ENCODE measurements around the gene STXBP5.

The STXBP5 gene

GRCh38 chr6:147159536-147160374 lies 44.5 kb upstream of the STXBP5 start:
- no peak overlapping the region for H3K27ac ChIP-seq (ENCODE audit: low read depth, low read length)
- no peaks in the 10 kb centered on the region for H3K79me2 ChIP-seq (ENCODE audit: control insufficient read depth, low read length)
- no peaks in the 10 kb centered on the region for H3K4me1 ChIP-seq (ENCODE audit: control insufficient read depth, low read length)
- no peaks in the 10 kb centered on the region for H3F3A ChIP-seq (ENCODE audit: control insufficient read depth, insufficient read depth)
- H4K20me1 ChIP-seq (ENCODE audit: control insufficient read depth, insufficient read depth, low read depth, low read length), result no peaks in the 10 kb centered on the region
- no peak overlapping the region for H3K4me2 ChIP-seq (ENCODE audit: low read length)
- no peaks in the 10 kb centered on the region for H3K36me3 ChIP-seq (ENCODE audit: control insufficient read depth, low read length)
- peaks cover 4% of the 10 kb centered on the region; the same call in 1 of the 2 replicates for H3K27me3 ChIP-seq (ENCODE audit: control insufficient read depth, low read length)
- TF ChIP-seq EZH2phosphoT487 (IDR thresholded peaks at IDR 0.05; ENCODE audit: borderline replicate concordance, low read length), result no peak
- H3K9me2 ChIP-seq (replicated peaks; ENCODE audit: control insufficient read depth, low read length), result no peaks in the 10 kb centered on the region
- no peaks in the 10 kb centered on the region for H3K9me3 ChIP-seq (ENCODE audit: control insufficient read depth, insufficient read depth, low read length)
- no peak overlapping the region for H3K4me3 ChIP-seq (ENCODE audit: low read length)

GRCh38 chr6:147160593-147160992 lies 43.6 kb upstream of the STXBP5 start:
- no peaks in the 10 kb centered on the region for H3K79me2 ChIP-seq (ENCODE audit: control insufficient read depth, low read length)
- H3F3A ChIP-seq (ENCODE audit: control insufficient read depth, insufficient read depth), result no peaks in the 10 kb centered on the region
- H3K9me2 ChIP-seq (replicated peaks; ENCODE audit: control insufficient read depth, low read length), result no peaks in the 10 kb centered on the region
- no peaks in the 10 kb centered on the region for H3K4me1 ChIP-seq (ENCODE audit: control insufficient read depth, low read length)
- peaks cover 4% of the 10 kb centered on the region; the same call in 1 of the 2 replicates for H3K27me3 ChIP-seq (ENCODE audit: control insufficient read depth, low read length)
- H3K27ac ChIP-seq (ENCODE audit: low read depth, low read length), result no peak overlapping the region
- H3K4me3 ChIP-seq (ENCODE audit: low read length), result no peak overlapping the region
- TF ChIP-seq CTCF (IDR thresholded peaks at IDR 0.05; ENCODE audit: low read depth, low read length, poor library complexity, severe bottlenecking), result no peak
- TF ChIP-seq EZH2phosphoT487 (IDR thresholded peaks at IDR 0.05; ENCODE audit: borderline replicate concordance, low read length), result no peak
- H3K4me2 ChIP-seq (ENCODE audit: low read length), result no peak overlapping the region
- H3K36me3 ChIP-seq (ENCODE audit: control insufficient read depth, low read length), result no peaks in the 10 kb centered on the region
- H3K9me3 ChIP-seq (ENCODE audit: control insufficient read depth, insufficient read depth, low read length), result no peaks in the 10 kb centered on the region
- H4K20me1 ChIP-seq (ENCODE audit: control insufficient read depth, insufficient read depth, low read depth, low read length), result no peaks in the 10 kb centered on the region

- no peak overlapping the region for H3K4me3 ChIP-seq (ENCODE audit: low read length)
- H3K4me1 ChIP-seq (ENCODE audit: control insufficient read depth, low read length), result no peaks in the 10 kb centered on the region
- no peak overlapping the region for H3K4me2 ChIP-seq (ENCODE audit: low read length)
- H3K9me2 ChIP-seq (replicated peaks; ENCODE audit: control insufficient read depth, low read length), result no peaks in the 10 kb centered on the region
- no peaks in the 10 kb centered on the region for H3K9me3 ChIP-seq (ENCODE audit: control insufficient read depth, insufficient read depth, low read length)
- TF ChIP-seq EZH2phosphoT487 (IDR thresholded peaks at IDR 0.05; ENCODE audit: borderline replicate concordance, low read length) (no peak), CTCF (IDR thresholded peaks at IDR 0.05; ENCODE audit: low read depth, low read length, poor library complexity, severe bottlenecking) (no peak)
- no peaks in the 10 kb centered on the region for H3K79me2 ChIP-seq (ENCODE audit: control insufficient read depth, low read length)
- no peaks in the 10 kb centered on the region for H3K36me3 ChIP-seq (ENCODE audit: control insufficient read depth, low read length)
- H3K27me3 ChIP-seq (ENCODE audit: control insufficient read depth, low read length), result peaks cover 4% of the 10 kb centered on the region; the same call in 1 of the 2 replicates
- no peaks in the 10 kb centered on the region for H4K20me1 ChIP-seq (ENCODE audit: control insufficient read depth, insufficient read depth, low read depth, low read length)
- no peak overlapping the region for H3K27ac ChIP-seq (ENCODE audit: low read depth, low read length)
- no peaks in the 10 kb centered on the region for H3F3A ChIP-seq (ENCODE audit: control insufficient read depth, insufficient read depth)
Measured at GRCh38 chr6:147161253-147161973, 42.8 kb upstream of the STXBP5 start.

Data from DOHH2 (cell line).